Measurements from ENCODE around the gene FLOT1.
A peak's percentile ranks its signal among the peaks of the same experiment; 100 is the strongest.

Gene FLOT1

GRCh38 chr6:30678964-30679726, 63.3 kb downstream of the FLOT1 start:
- peak; percentile 94 for DNase-seq

Measured in activated gamma-delta T cell treated with Interleukin-2 at 50 U/mL for 16 hours (primary cell).